ENCODE results near the gene FGFBP2.
"Not testable (repeated sequence)": the region's sequence is repeated elsewhere in the genome, so short reads cannot be mapped to it uniquely, and the experiment has no call there.

Gene FGFBP2

GRCh38 chr4:15926486-15926885 lies 36.5 kb downstream of the FGFBP2 start:
- no peak for DNase-seq

DNA sequence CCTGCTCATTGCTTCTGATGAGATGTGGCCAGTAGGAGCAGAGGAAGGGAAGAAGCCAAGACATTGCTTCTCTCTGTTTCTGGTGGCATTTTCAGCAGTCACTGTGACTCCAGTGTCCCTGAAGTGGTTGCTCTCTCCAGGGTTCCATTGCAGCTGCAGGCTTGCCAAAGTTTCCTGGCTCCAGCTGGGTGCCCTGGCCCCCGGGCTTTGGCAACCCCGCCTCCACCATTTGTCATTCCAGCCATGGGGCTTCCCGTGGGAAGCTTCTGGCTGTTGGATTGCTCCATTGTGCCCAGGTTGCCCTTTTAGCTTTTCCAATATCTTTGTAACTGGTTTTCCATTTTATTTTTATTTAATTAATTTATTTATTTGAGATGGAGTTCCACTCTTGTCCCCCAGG lies 37.1 kb downstream of the FGFBP2 start:
- no peak for DNase-seq

- DNase-seq = no peak
These were observed 41.4 kb downstream of the FGFBP2 start for GRCh38 chr4:15921592-15921932.

DNA sequence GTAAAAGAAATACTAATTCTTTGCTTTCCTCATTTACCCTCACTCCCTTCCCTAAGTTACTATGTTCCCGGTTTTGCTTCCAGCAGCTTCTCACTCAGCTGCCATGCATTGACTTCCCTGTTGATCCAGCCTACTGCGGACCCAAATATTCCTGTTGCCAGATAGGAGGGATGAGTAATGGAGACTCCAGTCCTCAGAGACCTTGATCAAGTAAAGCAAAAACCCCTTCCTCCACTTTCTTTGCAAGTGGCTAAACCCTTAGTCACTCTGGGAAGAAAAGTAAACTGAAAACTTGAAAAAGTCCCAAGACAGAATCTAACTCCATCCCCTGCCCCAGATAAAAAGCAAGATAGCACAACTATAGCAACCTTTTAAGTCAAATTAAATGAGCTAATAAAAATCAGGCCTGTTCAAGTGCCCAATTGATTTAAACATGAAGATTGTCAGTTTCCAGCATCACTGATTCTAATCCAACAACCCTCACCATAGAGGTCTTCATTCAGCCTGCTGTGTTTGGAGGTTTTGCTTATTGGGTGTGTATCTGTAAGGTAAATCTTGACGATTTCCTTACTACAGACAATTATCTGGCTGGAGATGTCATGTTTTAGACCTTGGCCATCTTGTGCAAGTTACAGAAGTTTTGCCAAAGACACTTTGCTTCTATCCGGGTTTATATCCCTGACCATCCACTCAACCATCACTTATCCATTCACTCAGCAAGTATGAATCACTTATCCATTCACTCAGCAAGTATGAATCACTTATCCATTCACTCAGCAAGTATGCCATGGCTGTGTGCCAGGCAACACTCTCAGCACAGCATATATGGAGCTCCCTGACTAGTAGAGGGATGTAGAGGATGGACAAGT lies 42.0 kb downstream of the FGFBP2 start:
- no peak for DNase-seq

DNA sequence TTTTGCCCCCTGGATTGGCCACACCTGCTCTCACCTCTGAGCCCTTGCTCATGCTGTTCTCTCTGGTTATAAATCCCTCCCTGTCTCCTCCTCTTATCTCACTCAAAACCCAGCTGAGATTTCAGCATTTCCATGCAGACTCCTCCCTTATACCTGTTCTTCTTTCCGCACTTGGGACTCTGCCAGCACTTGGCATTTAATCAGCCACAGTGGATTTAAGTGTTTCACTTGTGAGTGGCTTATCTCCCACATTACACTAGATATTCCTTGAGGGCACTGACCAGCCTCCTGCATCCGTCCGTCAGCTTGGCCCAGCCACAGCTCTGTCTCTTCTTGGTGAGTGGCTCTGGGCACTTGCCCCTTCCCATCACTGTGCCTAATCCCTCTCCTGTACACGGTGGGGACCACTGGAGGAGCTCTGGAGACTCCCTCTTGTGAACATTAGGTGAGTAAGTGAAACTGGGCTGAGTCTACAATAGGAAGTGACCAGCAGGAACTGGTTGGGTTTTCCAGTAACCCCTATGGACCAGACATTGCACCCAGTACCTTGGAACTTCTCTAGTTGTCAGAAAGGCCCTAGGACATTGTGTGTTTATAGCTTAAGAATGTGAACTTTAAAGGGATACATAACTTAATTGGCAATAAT lies 44.4 kb downstream of the FGFBP2 start:
- no peak for DNase-seq

GRCh38 chr4:15917297-15917696 lies 45.7 kb downstream of the FGFBP2 start:
- DNase-seq = no peak

- DNase-seq = not testable (repeated sequence)
These were observed 46.6 kb downstream of the FGFBP2 start for GRCh38 chr4:15916358-15916757.

- no peak for DNase-seq
These were observed 48.2 kb downstream of the FGFBP2 start for GRCh38 chr4:15914736-15915135.

- DNase-seq = no peak
These were observed 48.7 kb downstream of the FGFBP2 start for GRCh38 chr4:15914291-15914690.

DNA sequence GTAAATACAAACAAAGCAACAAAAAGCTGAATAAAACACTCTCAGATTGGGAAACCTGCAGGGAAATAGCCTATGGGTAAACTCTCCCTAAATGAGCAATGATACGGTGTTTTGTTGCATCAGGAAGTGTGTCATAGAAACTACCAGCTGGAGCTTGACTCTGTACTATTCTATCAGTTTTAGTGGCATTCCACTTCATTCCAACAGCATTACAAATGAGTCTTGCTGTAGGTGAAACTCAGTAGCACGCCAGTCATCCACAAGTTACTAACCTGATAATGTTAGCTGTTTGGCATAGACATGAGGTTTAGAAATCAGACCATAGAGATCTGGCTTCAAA lies 49.4 kb downstream of the FGFBP2 start:
- DNase-seq = no peak

GRCh38 chr4:15912961-15913630 lies 49.9 kb downstream of the FGFBP2 start:
- DNase-seq = no peak

- no peak for DNase-seq
These were observed 50.7 kb downstream of the FGFBP2 start for GRCh38 chr4:15912236-15912635.

All from CD4-positive, alpha-beta T cell treated with Interleukin-17A for 4 hours (primary cell).